Brain microvascular endothelial cell (primary cell): ENCODE results near the gene ZNG1A.
A peak's percentile ranks its signal among the peaks of the same experiment; 100 is the strongest.
"Not testable (repeated sequence)": the region's sequence is repeated elsewhere in the genome, so short reads cannot be mapped to it uniquely, and the experiment has no call there.

Source experiments
- DNase-seq: peaks from one replicate; pipeline ENCODE4 v3.0.0-alpha.2; 2020
- H3K27ac ChIP-seq: fragments of 250-450 bp; sonication (Bioruptor Pico); 2 replicates; pipeline ENCODE4 v1.5.1; 2020; ENCODE audit warnings: mild to moderate bottlenecking, moderate library complexity
- H3K27me3 ChIP-seq: fragments of 250-450 bp; sonication (Bioruptor Pico); replicated peaks from 2 replicates; pipeline ENCODE4 v1.5.1; 2020; ENCODE audit warnings: mild to moderate bottlenecking
- H3K36me3 ChIP-seq: fragments of 250-450 bp; sonication (Bioruptor Pico); replicated peaks from 2 replicates; pipeline ENCODE4 v1.5.1; 2020; ENCODE audit warnings: mild to moderate bottlenecking
- H3K4me3 ChIP-seq: 2 replicates; pipeline ENCODE4 v1.5.1; 2011; ENCODE audit warnings: low read depth, mild to moderate bottlenecking, control low read depth, low read length, moderate library complexity
- CTCF ChIP-seq: IDR thresholded peaks from 2 replicates; pipeline ENCODE4 v1.5.1; 2011; ENCODE audit warnings: low read depth, mild to moderate bottlenecking, moderate library complexity, low read length, control low read depth, inconsistent platforms; ENCODE audit errors: missing control alignments
- in situ Hi-C: cut with HindIII; loops from 2 replicates; pipeline ENCODE4 v1.10.0; 2017; ENCODE audit warnings: low sequenced_read_pairs, low pct_ligation_motif_present

Gene ZNG1A

DNA sequence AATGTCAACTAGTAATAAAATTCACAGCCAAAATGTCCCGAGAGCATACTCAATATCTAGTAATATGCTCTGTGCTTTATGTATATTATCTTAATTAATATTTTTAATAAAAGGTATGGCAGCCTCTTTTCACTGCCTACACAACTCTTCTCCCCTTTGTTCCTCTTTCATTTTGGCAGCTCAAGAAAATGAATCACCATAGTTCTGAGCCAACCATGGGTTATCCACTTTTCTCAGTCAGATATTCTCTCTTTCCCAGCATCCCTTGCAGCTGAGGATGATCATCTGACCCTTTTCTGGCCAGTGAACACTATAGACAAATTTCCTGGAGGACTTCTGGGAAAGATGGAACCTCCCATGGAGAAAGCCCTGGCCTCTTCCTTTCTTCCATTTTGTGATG is 27.6 kb upstream of the ZNG1A start:
- no peak overlapping the region for H3K4me3 ChIP-seq
- in situ Hi-C loops: no loop called here
- H3K36me3 ChIP-seq: no peaks in the 10 kb centered on the region
- no peak overlapping the region for H3K27ac ChIP-seq
- H3K27me3 ChIP-seq: no peaks in the 10 kb centered on the region
- no peak for TF ChIP-seq CTCF
- DNase-seq: no peak

- DNase-seq, H3K36me3 ChIP-seq, in situ Hi-C loops, H3K27ac ChIP-seq, H3K4me3 ChIP-seq, H3K27me3 ChIP-seq: not testable (repeated sequence)
These were observed 20.7 kb upstream of the ZNG1A start for GRCh38 chr9:199601-200000.

- H3K4me3 ChIP-seq: peak overlapping the region; percentile 46
- DNase-seq, H3K36me3 ChIP-seq, H3K27ac ChIP-seq, H3K27me3 ChIP-seq, in situ Hi-C loops: not testable (repeated sequence)
These were observed 573 bp downstream of the ZNG1A start for GRCh38 chr9:178140-178825.

DNA sequence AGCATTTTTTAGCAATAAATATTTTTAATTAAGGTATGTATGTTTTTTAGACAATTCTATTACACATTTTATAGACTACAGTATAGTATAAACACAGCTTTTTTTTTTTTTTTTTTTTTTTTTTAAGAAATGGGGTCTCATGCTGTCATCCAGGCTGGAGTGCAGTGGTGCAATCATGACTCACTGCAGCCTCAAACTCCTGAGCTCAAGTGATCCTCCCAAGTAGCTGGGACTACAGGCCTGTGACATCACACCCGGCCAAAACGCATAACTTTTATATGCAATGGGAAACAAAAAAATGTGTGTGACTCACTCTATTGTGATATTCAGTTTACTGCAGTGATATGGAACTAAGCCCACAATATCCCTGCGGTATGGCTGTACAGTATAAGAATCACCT is 9.1 kb downstream of the ZNG1A start:
- in situ Hi-C loops, H3K27me3 ChIP-seq, H3K4me3 ChIP-seq, DNase-seq, H3K36me3 ChIP-seq, H3K27ac ChIP-seq: not testable (repeated sequence)

GRCh38 chr9:159871-160270 is 19.0 kb downstream of the ZNG1A start:
- H3K36me3 ChIP-seq, H3K27ac ChIP-seq, H3K27me3 ChIP-seq, in situ Hi-C loops, H3K4me3 ChIP-seq, DNase-seq: not testable (repeated sequence)

GRCh38 chr9:151173-151572 is 27.7 kb downstream of the ZNG1A start:
- H3K36me3 ChIP-seq, H3K4me3 ChIP-seq, H3K27me3 ChIP-seq, in situ Hi-C loops, DNase-seq, H3K27ac ChIP-seq: not testable (repeated sequence)

- H3K4me3 ChIP-seq, H3K27me3 ChIP-seq, H3K27ac ChIP-seq, DNase-seq, in situ Hi-C loops, H3K36me3 ChIP-seq: not testable (repeated sequence)
These were observed 39.0 kb downstream of the ZNG1A start for GRCh38 chr9:139880-140279.

DNA sequence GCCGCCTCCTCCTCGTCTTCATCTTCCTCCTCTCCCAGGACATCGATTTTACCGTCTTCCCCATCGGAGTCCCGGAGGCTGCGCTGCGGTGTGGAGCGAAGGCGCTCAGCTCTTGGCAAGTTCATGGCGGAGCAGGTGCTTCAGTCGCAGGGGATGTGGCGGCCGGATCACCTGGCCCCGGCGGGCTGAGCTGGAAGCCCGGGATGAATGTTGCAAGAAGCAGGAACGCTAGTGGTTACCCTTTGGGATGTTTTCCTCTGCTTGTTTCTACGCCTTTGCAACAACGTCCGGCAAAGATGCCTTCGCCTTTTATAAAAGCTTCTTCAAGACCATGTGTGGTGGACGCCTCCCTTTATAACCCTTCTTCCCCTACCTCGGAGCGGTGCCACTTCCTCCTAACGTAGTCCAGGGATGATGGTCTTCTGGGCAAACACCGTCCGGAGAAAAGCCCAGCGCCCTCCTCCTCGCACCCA is 60.8 kb downstream of the ZNG1A start, which contains the start of gene FOXD4:
TSS of gene FOXD4 (minus strand) at position 423 of the 473 bp plus-strand sequence. CDS start at position 125, 298 bp downstream.
- DNase-seq, H3K4me3 ChIP-seq, H3K27ac ChIP-seq, in situ Hi-C loops, H3K36me3 ChIP-seq: not testable (repeated sequence)
- peaks cover 20% of the 10 kb centered on the region for H3K27me3 ChIP-seq

DNA sequence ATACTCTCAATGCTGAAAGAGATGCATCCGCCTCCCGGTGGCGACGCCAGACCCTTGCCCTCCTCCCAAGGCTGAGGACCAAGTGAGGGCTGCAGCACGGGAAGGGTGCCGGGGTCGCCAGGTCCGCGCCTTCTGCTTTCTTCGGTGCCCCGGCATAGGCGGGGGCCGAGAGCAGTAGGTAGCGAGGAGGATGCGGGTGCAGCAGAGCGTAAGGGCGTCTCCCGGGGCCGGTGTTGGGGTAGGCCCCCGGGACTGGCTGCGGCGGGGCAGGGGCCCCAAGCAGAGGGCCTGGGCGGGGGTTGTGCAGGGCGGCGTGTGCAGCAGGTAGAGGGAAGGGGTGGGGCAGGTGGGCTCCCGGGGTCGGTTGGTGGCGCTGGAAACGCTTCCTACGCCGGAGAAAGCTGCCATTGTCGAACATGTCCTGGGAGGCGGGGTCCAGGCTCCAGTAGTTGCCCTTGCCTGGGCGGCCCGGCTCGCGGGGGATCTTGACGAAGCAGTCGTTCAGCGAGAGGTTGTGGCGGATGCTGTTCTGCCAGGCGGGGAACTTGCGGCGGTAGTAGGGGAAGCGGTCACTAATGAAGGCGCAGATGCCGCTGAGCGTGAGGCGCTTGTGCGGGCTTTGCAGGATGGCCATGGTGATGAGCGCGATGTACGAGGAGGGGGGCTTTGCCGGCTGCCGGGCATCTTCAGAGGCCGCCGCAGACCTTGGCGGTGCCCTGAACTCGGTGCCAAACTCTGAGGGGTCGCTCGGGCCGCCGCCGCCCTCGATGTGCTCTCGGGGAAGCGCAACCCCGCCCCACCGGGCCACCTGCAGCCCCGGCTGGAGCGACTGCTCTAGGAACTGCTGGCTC is 61.5 kb downstream of the ZNG1A start:
- H3K36me3 ChIP-seq, H3K27ac ChIP-seq, in situ Hi-C loops, H3K4me3 ChIP-seq, DNase-seq: not testable (repeated sequence)
- H3K27me3 ChIP-seq: peaks cover 20% of the 10 kb centered on the region

GRCh38 chr9:116239-117077 is 62.4 kb downstream of the ZNG1A start:
- H3K4me3 ChIP-seq, H3K27ac ChIP-seq, H3K36me3 ChIP-seq, DNase-seq, in situ Hi-C loops: not testable (repeated sequence)
- H3K27me3 ChIP-seq: peaks cover 20% of the 10 kb centered on the region

DNA sequence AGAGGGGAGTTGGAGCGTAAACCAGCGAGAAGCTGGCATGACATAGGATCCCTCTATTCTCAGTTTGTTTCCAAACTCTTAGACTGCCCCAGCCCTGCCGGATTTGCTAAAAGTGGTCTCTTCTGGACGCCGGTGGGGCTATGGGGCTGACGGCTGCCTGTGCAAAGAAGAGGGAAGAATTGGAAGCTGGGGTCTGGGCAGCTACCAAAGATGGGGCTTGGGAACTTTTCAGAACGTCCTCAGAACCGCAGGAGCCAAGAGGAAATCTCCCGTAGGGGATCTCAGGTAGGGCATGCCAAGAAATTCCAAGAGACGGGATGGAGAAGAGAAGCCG is 63.8 kb downstream of the ZNG1A start:
- H3K4me3 ChIP-seq, DNase-seq, in situ Hi-C loops, H3K27ac ChIP-seq, H3K36me3 ChIP-seq: not testable (repeated sequence)
- H3K27me3 ChIP-seq: peaks cover 20% of the 10 kb centered on the region

- H3K36me3 ChIP-seq, in situ Hi-C loops, H3K27ac ChIP-seq, DNase-seq: not testable (repeated sequence)
- Histone ChIP-seq H3K4me3 (peak overlapping the region; percentile 30), H3K27me3 (peaks cover 20% of the 10 kb centered on the region)
These were observed 64.4 kb downstream of the ZNG1A start for GRCh38 chr9:114267-115117.
